Activated CD4-positive, alpha-beta T cell treated with anti-CD3 and anti-CD28 coated beads for 4 hours (primary cell): Measurements from ENCODE around the gene SPEN.
"Not testable (repeated sequence)": the region's sequence is repeated elsewhere in the genome, so short reads cannot be mapped to it uniquely, and the experiment has no call there.

Experiments
- DNase-seq, 2 donors: peaks; one replicate each; pipeline ENCODE4 v3.0.0-alpha.2; 2020

Gene SPEN

GRCh38 chr1:15902882-15903281, 55.4 kb downstream of the SPEN start:
- no peak for DNase-seq

- no peak for DNase-seq
Measured at GRCh38 chr1:15908597-15908996, 61.1 kb downstream of the SPEN start.

GRCh38 chr1:15911141-15911540, 63.6 kb downstream of the SPEN start:
- DNase-seq: no peak

- no peak for DNase-seq
Measured at GRCh38 chr1:15911927-15912326, 64.4 kb downstream of the SPEN start.

- not testable (repeated sequence) for DNase-seq
Measured at GRCh38 chr1:15913607-15914006, 66.1 kb downstream of the SPEN start.

GRCh38 chr1:15915991-15916390, 68.5 kb downstream of the SPEN start:
- DNase-seq: no peak

GRCh38 chr1:15916417-15916816, 68.9 kb downstream of the SPEN start:
- no peak for DNase-seq

- DNase-seq: no peak
Measured at GRCh38 chr1:15916916-15917315, 69.4 kb downstream of the SPEN start.

GRCh38 chr1:15918962-15919715, 71.6 kb downstream of the SPEN start:
- peak; percentile 64 to 66 for DNase-seq

GRCh38 chr1:15923241-15923640, 75.7 kb downstream of the SPEN start:
- DNase-seq: no peak

- DNase-seq: not testable (repeated sequence)
Measured at GRCh38 chr1:15926448-15926847, 78.9 kb downstream of the SPEN start.

- no peak for DNase-seq
Measured at GRCh38 chr1:15928971-15929965, 81.8 kb downstream of the SPEN start.

GRCh38 chr1:15931401-15931800, 83.9 kb downstream of the SPEN start:
- no peak for DNase-seq

GRCh38 chr1:15931884-15932283, 84.4 kb downstream of the SPEN start:
- no peak for DNase-seq

- DNase-seq: no peak
Measured at GRCh38 chr1:15932612-15933011, 85.1 kb downstream of the SPEN start.

- DNase-seq: no peak
Measured at GRCh38 chr1:15933684-15934083, 86.2 kb downstream of the SPEN start.

- DNase-seq: no peak
Measured at GRCh38 chr1:15934211-15935055, 86.9 kb downstream of the SPEN start.

- no peak for DNase-seq
Measured at GRCh38 chr1:15935056-15935950, 87.8 kb downstream of the SPEN start.

- DNase-seq: no peak
Measured at GRCh38 chr1:15936025-15936424, 88.5 kb downstream of the SPEN start.

- no peak for DNase-seq
Measured at GRCh38 chr1:15937146-15937545, 89.6 kb downstream of the SPEN start.

- DNase-seq: no peak
Measured at GRCh38 chr1:15937706-15938168, 90.2 kb downstream of the SPEN start.
